Activated naive CD8-positive, alpha-beta T cell treated with anti-CD3 and anti-CD28 coated beads for 36 hours (primary cell): Measurements from ENCODE around the gene DCTN3. TPM values are rescaled to one million over a fixed set of nuclear protein-coding genes. Genes with fewer than 3 reads are reported as not detected.

Experiments
- DNase-seq: peaks from one replicate; pipeline ENCODE4 v3.0.0; 2021
- H3K27ac Mint-ChIP-seq: one replicate; pipeline ENCODE4 v1.8.0; 2022; ENCODE audit warnings: mild to moderate bottlenecking, moderate library complexity, mixed read lengths
- H3K27me3 Mint-ChIP-seq: one replicate; pipeline ENCODE4 v1.8.0; 2022; ENCODE audit warnings: mild to moderate bottlenecking, mixed read lengths
- H3K36me3 Mint-ChIP-seq: one replicate; pipeline ENCODE4 v1.8.0; 2021; ENCODE audit warnings: mild to moderate bottlenecking, mixed read lengths
- H3K4me1 Mint-ChIP-seq: one replicate; pipeline ENCODE4 v1.8.0; 2021; ENCODE audit warnings: mixed read lengths
- H3K4me3 Mint-ChIP-seq: one replicate; pipeline ENCODE4 v1.8.0; 2022; ENCODE audit warnings: mild to moderate bottlenecking, moderate library complexity, mixed read lengths
- H3K9me3 Mint-ChIP-seq: one replicate; pipeline ENCODE4 v1.8.0; 2022; ENCODE audit warnings: mixed read lengths
- total RNA-seq, 2 experiments: library from RNA; stranded (reverse); gene quantifications; one replicate each; pipeline ENCODE4 v1.2.3, GENCODE V29; 2021

The DCTN3 gene
- total RNA-seq, 2 experiments from 2014 or later, result 62.9 to 63.0 TPM

- DNase-seq, result no peak
- Mint-ChIP-seq H3K4me3 (no peak overlapping the region), H3K36me3 (no peaks in the 10 kb centered on the region), H3K27ac (no peak overlapping the region), H3K4me1 (peaks cover 9% of the 10 kb centered on the region), H3K9me3 (no peaks in the 10 kb centered on the region), H3K27me3 (peaks cover 78% of the 10 kb centered on the region)
Measured at GRCh38 chr9:34591917-34592866, 28.1 kb downstream of the DCTN3 start.

DNA sequence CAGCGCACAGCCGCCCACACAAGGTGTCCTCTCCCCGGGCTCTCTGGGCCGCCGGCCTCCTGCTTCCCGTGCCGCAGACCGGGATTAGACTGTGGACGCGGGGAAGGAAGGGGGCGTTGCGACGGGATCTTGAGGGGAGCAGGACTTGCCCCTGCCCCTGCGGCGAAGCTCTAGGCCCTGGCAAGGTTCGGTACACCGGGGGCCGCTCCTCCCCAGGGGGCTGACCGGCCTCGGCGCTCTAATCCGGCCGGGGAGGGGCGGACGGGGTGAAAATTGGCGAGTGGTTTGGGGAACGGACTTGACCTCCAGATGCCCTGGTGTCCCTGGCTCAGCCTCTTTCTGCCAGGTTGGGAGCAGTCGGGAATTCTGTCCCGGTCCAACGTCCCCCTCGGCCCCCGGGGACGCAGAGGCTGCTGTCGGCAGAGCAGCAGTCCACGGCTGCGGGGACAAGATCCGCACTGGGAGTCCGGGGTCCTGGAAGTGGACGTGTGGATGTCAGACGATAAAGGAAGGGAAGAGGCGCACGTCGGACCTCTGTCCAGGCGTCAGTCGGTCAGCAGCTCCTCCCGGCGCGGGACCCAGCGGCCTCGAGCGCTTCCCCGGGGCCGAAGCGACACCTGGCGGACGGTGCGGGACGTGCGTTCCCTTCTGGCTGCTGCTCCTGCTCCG is 28.9 kb downstream of the DCTN3 start:
- peak; percentile 80 for DNase-seq
- no peaks in the 10 kb centered on the region for H3K9me3 Mint-ChIP-seq
- H3K27ac Mint-ChIP-seq, result no peak overlapping the region
- peaks cover 78% of the 10 kb centered on the region for H3K27me3 Mint-ChIP-seq
- H3K36me3 Mint-ChIP-seq, result no peaks in the 10 kb centered on the region
- H3K4me3 Mint-ChIP-seq, result peak overlapping the region; percentile 55
- peaks cover 9% of the 10 kb centered on the region for H3K4me1 Mint-ChIP-seq

DNA sequence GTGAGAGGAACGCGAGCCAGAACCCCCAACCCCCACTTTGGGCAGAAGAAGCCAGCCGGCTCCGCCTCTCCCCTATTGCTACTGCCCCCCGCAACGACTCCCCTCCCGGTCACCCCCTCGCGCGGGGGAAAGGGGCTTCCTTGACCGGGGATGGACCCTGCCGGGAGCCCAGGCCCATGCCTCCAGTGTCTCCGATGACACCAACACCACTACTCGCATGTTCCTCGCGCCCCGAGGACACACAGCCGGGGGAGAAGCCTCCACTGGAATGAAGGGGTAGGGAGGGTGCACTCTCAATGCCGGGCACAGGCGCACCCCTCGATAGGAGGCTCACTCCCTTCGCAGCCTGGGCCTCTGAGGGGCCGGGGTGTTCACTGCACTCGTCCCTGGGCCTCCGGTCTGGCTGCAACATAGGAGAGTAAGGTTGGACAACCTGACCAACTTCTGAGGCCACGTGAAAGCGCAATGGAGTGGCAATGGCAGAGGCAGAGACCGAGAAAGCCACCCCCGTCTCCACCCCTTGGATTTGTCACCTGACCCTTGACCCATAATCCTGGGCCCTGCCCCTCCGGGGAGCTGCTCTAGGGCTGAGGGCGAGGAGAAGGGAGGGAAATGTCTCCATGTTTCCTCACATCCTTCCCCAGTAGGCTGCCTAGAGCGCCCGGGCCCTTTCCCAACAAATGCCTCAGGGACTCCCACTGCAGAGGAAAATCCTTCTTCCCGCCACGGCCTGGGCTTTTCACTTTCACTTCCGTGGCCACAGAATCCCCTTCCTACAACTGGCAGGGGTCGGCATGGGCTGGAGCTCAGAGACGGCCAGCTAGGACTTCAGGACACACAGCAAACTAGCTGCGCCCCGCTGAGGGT is 29.7 kb downstream of the DCTN3 start:
- Mint-ChIP-seq H3K4me1 (peaks cover 9% of the 10 kb centered on the region), H3K27me3 (peaks cover 81% of the 10 kb centered on the region), H3K36me3 (no peaks in the 10 kb centered on the region), H3K9me3 (no peaks in the 10 kb centered on the region), H3K4me3 (peak overlapping the region; percentile 73), H3K27ac (no peak overlapping the region)
- peak; percentile 18 for DNase-seq

DNA sequence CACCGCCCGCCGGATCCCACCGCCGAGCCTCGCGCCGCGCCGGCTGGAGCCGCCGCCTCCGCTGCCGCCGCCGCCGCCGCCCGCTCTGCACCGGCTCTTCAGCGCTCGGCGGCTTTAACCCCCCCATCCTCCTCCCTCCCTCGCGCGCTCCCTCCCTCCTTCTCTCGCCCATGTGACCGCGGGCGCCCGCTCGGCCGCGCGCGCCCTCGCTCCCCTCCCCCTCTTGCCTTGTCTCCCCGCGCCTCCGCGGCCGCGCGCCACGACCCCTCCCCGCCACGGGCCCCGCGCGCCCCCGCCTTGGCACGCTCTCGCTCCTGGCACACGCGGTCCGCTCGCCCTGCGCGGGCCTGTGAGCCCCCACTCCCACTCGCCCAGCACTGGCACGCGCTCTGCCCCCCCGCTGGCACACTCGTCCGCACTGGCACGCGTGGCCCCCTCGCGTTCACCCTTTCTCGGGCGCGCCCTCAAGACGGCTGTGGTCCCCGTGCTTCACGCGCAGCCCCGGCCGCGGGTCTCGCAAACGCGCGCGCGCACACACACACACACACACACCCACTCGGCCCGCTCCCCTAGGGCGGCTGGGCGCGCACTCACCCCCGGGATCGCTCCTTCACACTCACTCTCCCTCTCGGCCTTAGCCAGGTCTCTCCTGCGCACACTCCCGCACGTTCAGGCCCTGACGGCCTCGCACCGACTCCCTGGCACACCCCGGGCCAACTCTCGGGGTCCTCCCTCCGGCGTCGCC is 30.5 kb downstream of the DCTN3 start, which contains the start of gene CNTFR:
Gene CNTFR (minus strand): TSS at position 89 of the 745 bp plus-strand sequence. CDS start 20,743 bp downstream, outside the sequence.
- Mint-ChIP-seq H3K27me3 (peaks cover 81% of the 10 kb centered on the region), H3K4me1 (peaks cover 9% of the 10 kb centered on the region), H3K27ac (no peak within 1 kb of the TSS), H3K9me3 (no peaks in the 10 kb centered on the region), H3K4me3 (peak within 1 kb of the TSS; percentile 73), H3K36me3 (no peaks in the 10 kb centered on the region)
- peak; percentile 40 for DNase-seq

- Mint-ChIP-seq H3K27me3 (peaks cover 83% of the 10 kb centered on the region), H3K4me1 (peaks cover 9% of the 10 kb centered on the region), H3K4me3 (peak overlapping the region; percentile 44), H3K36me3 (no peaks in the 10 kb centered on the region), H3K27ac (no peak overlapping the region), H3K9me3 (no peaks in the 10 kb centered on the region)
- no peak for DNase-seq
Measured at GRCh38 chr9:34588671-34589635, 31.3 kb downstream of the DCTN3 start.

GRCh38 chr9:34587271-34587670 is 33.0 kb downstream of the DCTN3 start:
- DNase-seq, result no peak
- Mint-ChIP-seq H3K4me3 (no peak overlapping the region), H3K27me3 (peaks cover 70% of the 10 kb centered on the region), H3K9me3 (no peaks in the 10 kb centered on the region), H3K36me3 (no peaks in the 10 kb centered on the region), H3K27ac (no peak overlapping the region), H3K4me1 (peaks cover 9% of the 10 kb centered on the region)

DNA sequence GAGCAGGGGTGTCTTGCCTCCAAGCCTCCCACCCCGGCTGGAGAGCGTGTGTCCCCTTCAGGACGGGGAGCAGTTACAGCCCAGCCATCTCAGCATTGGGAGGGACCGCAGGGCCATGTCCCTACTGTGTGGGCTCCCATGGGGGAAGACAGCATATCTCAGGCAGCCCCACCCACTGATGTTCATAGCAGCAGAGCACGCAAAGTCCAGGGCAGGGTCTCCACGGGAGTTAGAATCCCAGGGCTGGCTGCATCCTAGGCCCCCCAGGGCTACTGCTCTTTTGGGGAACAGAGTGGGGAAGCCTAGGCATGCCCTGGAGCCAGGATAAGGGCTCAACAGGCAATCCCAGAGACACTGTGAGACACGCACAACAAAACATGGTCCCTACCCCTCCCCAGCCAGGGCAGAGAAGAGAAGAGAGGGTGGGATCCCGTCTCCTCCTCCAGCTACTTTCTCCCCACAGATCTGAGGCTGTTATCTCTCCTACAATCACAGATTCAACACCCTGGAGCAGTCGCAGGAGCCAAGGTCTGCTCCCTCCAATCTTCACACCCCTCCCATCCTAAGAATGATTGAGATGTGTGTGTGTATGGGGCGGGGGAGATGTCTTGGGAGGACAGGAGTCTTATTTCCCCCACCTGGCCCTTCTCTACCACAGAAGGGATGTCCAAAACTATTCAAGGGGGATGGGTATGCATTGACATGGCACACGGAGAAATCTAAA is 34.2 kb downstream of the DCTN3 start:
- Mint-ChIP-seq H3K27me3 (peaks cover 66% of the 10 kb centered on the region), H3K27ac (no peak overlapping the region), H3K36me3 (no peaks in the 10 kb centered on the region), H3K4me1 (peaks cover 9% of the 10 kb centered on the region), H3K4me3 (no peak overlapping the region), H3K9me3 (no peaks in the 10 kb centered on the region)
- no peak for DNase-seq

DNA sequence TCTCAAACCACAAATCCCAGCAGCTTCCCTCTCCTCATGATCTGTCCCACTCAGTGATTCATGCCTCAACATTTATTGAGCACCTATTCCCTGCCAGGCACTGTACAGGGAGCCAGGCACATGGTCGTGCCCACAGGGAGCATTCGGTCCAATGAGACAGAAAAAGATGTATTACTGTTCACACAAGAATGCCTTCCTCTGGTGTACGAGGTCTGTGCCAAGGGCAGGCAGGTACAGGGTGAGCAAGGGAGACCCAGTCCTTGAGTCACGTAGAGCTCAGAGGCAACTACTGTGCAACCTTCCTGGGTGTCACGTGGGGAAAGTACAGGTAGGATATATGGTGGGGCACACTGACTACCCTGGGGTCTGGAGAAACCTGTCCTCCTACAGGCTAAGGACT is 35.3 kb downstream of the DCTN3 start:
- H3K36me3 Mint-ChIP-seq, result no peaks in the 10 kb centered on the region
- no peak overlapping the region for H3K27ac Mint-ChIP-seq
- H3K4me1 Mint-ChIP-seq, result peaks cover 4% of the 10 kb centered on the region
- DNase-seq, result no peak
- peaks cover 66% of the 10 kb centered on the region for H3K27me3 Mint-ChIP-seq
- H3K4me3 Mint-ChIP-seq, result no peak overlapping the region
- no peaks in the 10 kb centered on the region for H3K9me3 Mint-ChIP-seq

- Mint-ChIP-seq H3K36me3 (no peaks in the 10 kb centered on the region), H3K27me3 (peaks cover 69% of the 10 kb centered on the region), H3K27ac (no peak overlapping the region), H3K9me3 (no peaks in the 10 kb centered on the region), H3K4me3 (no peak overlapping the region), H3K4me1 (peaks cover 2% of the 10 kb centered on the region)
- no peak for DNase-seq
Measured at GRCh38 chr9:34582787-34583186, 37.5 kb downstream of the DCTN3 start.

- Mint-ChIP-seq H3K4me1 (peaks cover 3% of the 10 kb centered on the region), H3K4me3 (no peak overlapping the region), H3K36me3 (no peaks in the 10 kb centered on the region)
Measured at GRCh38 chr9:34581318-34581717, 39.0 kb downstream of the DCTN3 start.

DNA sequence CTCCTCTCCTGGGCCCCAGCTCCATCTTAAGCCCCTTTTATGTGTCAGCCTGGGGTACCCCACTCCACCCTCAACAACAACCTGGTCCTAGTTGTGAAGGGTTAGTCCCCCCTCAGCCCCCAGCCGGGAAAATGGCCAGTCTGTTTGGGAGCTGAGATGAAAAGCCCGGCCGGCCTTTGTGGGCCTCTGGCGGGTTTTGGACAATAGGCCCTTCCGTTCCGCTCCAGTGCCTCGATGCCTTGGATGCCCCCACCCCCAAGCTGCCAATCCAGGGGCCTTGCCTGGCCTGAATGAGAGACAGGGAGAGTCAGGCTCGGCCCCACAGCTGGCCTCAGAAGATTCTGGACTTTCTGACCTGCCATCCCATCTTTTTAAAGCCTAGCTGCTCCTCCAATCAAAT is 39.9 kb downstream of the DCTN3 start:
- Mint-ChIP-seq H3K9me3 (no peaks in the 10 kb centered on the region), H3K36me3 (no peaks in the 10 kb centered on the region), H3K27me3 (peaks cover 69% of the 10 kb centered on the region), H3K4me3 (no peak overlapping the region), H3K4me1 (peaks cover 3% of the 10 kb centered on the region), H3K27ac (no peak overlapping the region)
- DNase-seq, result no peak

More at GRCh38 chr9:34581318-34581717, 39.0 kb downstream of the DCTN3 start:
- DNase-seq, result no peak
- Mint-ChIP-seq H3K9me3 (no peaks in the 10 kb centered on the region), H3K27ac (no peak overlapping the region), H3K27me3 (peaks cover 69% of the 10 kb centered on the region)

DNA sequence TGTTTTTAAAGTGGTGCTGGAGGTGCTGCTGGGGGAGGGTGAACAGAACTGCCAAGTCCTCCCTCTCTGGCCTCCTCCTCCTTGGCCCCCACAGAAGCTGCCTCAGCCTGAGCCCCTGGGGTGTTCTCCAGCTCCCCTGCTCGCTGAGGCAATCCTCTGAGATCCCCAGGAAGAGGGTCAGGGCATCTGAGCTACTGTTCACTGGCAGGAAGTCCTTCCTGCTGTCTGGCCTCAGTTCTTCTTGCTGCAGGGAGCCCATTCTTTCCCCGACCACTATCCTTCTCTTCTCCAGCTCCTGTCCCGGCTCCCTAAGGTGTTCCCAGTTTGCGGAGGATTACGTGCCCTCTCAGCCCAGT is 40.5 kb downstream of the DCTN3 start:
- Mint-ChIP-seq H3K4me3 (no peak overlapping the region), H3K4me1 (peaks cover 3% of the 10 kb centered on the region), H3K36me3 (no peaks in the 10 kb centered on the region), H3K27me3 (peaks cover 66% of the 10 kb centered on the region), H3K9me3 (no peaks in the 10 kb centered on the region), H3K27ac (no peak overlapping the region)
- DNase-seq, result no peak
